GM19239 (cell line): ENCODE results near the gene SGK1.
"Not testable (repeated sequence)": the region's sequence is repeated elsewhere in the genome, so short reads cannot be mapped to it uniquely, and the experiment has no call there.

ENCODE experiments used
- DNase-seq: peaks from one replicate; pipeline ENCODE4 v3.0.0; 2011; ENCODE audit warnings: low spot score; ENCODE audit not compliant: insufficient read length
- FAIRE-seq: peaks from 2 replicates; lab custom pipeline; 2011; peaks lifted over from hg19 to GRCh38; lab: Jason Lieb, UNC

Gene SGK1

DNA sequence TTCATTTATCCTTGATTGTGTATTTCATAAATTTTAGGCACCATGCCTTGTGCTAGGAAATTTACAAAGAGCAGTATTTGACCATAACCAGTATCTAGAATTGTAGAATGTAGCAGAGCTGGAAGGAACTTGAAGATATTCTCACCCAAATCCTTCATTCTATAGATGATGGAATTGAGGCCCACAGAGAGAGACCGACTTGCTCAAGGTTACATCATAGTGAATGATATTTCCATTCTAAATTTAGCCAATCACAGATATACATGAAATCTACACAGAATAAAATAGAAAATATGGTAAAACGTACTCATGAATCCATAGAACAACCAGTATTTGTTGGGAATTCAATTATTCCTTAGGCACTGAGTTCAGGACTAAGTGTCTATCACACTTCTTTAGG, 10.9 kb upstream of the SGK1 start:
- no peak for FAIRE-seq
- no peak for DNase-seq

DNA sequence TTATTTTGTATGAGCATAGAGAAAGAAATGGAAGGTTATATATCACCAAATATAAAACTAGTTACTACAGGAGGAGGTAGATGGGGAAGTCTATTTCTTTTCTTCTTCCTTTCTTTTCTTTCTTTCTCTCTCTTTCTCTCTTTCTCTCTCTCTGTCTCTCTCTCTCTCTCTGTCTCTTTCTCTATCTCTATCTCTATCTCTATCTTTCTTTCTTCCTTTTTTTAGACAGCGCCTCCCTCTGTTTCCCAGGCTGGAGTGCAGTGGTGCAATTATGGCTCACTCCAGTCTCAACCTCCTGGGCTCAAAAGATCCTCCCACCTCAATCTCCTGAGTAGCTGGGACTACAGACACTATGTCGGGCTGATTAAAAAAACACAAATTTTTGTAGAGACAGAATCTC, 10.2 kb upstream of the SGK1 start:
- DNase-seq, result no peak
- FAIRE-seq, result no peak

DNA sequence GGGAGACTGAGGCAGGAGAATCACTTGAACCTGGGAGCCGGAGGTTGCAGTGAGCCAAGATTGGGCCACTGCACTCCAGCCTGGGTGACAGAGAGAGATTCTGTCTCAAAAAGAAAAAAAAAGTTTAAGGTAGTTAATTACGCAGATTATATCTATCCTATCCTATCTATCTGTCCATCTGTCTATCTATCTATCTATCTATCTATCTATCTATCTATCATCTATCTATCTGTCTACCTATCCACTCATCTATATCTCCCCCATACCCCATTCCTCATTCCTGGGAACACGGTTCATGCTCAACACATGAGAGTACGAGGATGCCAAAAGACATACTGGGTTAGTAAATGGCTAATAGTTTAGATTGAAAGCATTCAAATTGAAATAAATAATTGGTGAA, 8.3 kb upstream of the SGK1 start:
- DNase-seq, FAIRE-seq: not testable (repeated sequence)

DNA sequence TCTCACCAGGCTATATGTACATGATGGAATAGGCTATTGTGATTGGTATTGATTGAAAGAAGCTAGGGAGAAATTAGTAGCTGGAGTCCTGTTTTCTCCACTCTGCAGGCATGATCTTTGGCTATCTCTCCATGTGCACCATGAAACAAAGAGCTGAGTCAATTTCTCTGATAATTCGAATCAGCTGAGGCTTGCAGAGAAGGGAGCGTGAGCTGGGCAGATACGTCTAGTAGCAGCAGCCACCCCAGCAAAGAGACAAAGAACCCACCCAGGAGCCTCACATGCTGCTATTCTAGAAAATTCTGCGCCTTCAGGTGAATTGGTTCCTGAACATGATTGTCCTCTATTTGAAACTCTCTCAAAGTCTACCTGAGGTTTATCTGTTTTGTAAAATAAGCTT, 6.9 kb upstream of the SGK1 start:
- DNase-seq (no peak), FAIRE-seq (no peak)

DNA sequence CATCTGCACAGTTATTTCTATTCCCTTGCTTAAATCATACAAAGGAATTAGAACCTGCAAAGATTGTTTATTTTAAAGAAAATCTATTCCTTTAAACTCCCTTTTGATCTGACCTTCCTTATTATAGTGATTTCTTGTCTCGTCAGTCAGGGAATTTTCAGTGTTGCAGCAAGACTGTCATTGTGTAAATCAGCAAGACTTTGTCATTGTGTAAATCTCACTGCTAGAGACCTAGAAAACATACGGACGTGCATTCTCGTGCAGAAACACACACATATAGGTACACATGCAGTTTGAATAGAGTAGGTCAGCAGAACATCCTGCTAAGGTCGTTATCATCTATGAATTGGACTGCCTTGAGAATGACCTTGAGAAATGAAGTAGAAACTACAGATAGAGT, 6.2 kb upstream of the SGK1 start:
- FAIRE-seq (no peak), DNase-seq (no peak)

DNA sequence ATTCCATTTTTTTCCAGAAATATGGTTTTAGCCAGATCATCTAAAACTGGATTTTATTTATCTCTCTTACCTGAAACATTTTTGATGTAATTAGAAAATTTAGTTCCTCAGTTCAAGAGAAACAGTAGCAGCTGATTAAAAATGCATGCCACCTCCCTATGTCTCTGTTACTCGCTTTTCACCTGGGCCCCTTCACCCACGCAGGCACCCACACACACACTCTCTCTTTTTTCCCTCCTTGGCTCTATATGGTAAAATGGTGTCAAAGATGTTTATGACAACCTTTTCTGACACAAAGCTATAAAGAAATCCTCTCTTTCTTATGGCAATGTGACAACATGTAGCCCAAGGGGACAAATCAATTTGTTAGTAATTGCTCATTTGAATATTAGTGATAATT, 5.8 kb upstream of the SGK1 start:
- no peak for DNase-seq
- no peak for FAIRE-seq

DNA sequence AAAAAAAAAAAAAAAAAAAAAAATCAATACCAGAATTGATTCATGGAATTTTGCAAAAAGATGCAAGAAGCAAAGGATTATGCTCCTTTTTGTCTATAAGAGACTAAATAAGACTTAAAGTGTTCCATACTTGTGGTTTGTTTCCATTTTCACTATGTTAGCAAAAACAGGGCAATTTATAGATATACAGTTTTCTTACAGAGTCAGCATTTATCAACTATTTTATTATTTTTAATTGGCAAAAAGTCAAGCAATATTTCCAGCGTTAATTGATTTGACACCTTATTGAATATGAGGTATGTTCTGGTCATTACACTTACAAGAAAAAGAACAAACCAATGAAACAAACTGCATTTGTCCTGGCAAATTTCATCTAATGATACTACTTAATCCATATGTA, 5.4 kb upstream of the SGK1 start:
- no peak for FAIRE-seq
- DNase-seq, result no peak

DNA sequence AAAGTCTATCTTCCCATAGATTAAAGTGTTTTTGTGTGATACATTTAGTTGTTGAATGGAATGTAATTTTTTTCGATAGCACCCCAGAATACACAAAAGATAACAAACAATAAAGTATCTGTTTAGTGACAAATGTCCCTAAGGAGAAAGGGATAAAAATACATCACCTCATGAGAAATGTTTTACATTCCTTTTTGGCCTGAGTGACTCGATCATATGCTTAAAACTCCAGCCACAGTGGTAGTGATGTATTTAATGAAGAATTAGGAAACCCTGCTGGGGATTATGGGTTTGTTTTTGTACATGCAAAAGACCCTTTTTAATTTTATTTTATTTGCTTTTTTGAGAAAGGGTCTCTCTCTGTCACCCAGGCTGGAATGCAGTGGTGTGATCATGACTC, 4.3 kb upstream of the SGK1 start:
- no peak for FAIRE-seq
- DNase-seq, result no peak

DNA sequence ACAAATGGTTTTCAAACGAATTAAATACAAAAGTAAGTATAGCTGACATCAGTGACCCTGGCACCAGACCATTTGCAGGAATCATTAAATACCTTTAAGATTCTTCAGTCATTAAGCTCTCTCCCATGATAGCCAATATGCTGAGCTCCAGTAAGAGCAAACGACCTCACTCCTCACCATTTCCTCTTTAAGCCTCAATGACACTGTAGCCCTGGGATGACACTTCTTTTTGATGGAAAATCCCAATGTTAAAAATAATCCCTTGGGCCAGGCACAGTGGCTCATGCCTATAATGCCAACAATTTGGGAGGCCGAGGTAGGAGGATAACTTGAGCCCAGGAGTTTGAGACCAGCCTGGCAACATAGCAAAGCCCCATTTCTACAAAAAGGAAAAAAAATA, 3.3 kb upstream of the SGK1 start:
- FAIRE-seq, result no peak
- no peak for DNase-seq

DNA sequence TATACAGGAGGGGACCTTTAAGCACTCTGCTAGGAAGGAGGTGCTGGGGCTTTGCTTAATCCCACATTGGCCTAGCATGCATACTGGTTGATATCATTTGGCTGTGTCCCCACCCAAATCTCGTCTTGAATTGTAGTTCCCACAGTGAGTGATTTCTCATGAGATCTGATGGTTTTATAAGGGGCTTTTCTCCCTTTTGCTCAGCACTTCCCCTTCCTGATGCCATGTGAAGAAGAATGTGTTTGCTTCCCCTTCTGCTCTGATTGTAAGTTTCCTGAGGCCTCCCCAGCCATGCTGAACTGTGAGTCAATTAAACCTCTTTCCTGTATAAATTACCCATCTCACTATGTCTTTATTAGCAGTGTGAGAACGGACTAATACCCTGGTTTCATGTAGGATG, 1.8 kb upstream of the SGK1 start:
- DNase-seq, FAIRE-seq: not testable (repeated sequence)

DNA sequence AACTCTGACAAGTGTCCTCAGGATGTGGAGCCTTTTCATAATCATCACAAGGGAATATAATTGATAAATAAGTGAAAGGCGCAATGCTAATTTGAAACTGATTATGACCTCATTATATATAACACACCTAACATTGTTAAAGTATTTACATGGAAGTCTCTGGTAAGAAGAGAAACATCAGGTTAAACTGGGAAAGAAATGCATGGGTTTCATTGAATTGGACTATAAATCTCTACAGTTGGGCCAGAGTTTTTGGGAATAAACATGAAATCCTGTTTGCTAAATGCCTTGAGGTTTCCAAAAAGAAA, 1.0 kb upstream of the SGK1 start:
- DNase-seq (no peak), FAIRE-seq (no peak)

DNA sequence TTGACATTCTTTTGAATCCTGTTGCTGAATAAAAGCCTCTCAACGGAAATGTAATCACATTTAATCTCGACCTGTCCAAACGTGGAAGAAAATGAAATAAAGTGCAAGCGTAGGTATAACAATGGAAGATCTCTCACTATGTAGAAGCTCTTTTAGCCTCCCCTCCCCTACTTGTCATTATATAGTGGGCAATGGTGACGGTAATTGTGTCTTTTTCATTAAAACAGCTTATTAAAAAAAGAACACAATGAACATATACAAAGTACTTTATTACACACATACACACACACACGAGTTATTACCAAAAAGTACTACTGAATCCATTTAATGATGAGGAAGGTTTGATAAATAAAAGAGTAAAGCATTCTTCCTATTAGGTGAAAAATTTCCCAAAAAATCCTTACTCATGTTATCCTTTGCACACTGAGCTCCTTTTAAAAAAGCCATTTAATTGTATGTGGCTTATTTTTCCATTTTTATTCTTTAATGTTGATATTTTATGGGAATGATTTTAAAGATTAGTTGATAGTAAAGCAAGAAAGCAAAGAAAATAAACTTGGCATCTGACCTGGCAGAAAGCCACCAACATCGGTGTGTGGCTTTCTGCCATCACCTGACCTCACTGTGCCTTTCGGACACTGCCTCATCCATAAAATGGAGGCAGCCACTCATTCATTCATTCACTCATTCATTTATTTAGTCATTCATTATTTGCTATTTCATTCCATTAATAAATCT, 493 bp upstream of the SGK1 start:
- FAIRE-seq (no peak), DNase-seq (no peak)

DNA sequence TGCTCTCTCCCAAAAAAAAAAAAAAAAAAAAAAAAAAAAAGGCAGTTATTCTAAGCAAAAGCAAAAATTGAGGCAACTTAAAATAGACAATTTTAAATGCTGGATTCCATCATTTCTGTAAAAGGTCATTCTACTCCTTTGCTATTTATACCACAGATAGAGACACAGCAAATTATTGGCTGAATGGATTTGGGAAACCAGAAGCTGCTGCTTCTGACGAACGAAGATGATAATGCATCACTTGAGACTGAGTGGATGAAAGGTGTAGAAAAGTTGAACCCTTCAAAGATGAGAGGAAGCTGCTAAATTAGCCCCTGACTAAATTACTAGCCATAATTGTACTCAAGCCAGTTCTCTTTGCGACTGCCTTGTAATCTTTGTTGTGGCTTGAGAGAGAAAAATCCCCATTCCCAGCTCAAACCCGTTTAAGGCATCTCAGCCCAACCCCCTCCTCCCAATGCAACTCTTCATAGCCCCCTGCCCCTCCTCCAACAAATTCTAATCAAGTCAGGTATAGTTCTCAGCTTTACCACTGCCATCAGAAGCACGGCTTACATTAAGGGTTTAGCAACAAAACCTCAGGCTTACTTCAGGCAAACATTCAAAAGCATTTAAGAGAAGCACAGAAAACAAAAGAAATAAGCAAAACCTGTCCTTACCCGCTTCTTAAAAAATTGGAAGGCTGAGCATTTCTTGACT, 1.0 kb downstream of the SGK1 start:
- DNase-seq (no peak), FAIRE-seq (no peak)

DNA sequence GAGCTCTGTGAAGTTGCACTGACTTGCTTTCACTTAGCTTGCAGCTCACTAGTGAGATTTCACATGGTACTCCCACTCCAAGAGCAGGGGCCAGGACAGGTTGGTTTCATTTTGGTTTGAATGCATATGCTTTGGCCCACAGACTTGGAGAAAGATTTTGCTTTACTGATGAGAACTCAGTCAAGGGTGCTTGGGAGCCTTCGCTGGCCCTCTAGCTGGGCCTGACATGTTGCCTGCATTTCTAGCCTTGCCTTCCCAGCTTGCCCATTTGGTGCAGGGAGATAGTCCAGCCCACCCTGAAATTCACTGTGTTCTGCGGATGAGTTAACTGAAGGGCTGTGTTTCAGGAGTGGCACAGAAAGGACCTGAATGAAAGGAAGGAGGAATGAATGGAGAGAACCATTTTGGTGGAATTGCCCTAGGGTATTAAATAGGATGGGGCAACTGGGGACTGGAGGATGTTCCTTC, 1.9 kb downstream of the SGK1 start:
- no peak for DNase-seq
- no peak for FAIRE-seq

DNA sequence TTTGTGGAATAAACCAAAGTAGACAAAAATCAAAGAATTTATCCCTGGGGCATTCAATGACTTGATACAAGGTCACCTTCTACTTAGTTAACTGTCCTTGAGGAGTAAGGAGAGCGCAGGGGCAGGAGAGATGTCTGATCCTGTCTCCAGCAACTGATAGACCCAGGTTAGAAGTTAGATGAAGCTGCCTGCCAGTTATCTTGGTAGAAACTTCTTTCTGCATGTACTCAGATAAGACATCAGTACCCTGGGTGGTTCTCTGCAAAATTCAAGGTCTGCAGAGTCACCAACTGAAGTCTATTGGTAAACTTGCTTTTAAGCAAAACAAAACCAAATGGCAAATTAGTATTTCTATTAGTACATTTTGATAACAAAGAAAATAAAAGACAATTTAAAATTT, 2.7 kb downstream of the SGK1 start:
- FAIRE-seq (no peak), DNase-seq (no peak)

DNA sequence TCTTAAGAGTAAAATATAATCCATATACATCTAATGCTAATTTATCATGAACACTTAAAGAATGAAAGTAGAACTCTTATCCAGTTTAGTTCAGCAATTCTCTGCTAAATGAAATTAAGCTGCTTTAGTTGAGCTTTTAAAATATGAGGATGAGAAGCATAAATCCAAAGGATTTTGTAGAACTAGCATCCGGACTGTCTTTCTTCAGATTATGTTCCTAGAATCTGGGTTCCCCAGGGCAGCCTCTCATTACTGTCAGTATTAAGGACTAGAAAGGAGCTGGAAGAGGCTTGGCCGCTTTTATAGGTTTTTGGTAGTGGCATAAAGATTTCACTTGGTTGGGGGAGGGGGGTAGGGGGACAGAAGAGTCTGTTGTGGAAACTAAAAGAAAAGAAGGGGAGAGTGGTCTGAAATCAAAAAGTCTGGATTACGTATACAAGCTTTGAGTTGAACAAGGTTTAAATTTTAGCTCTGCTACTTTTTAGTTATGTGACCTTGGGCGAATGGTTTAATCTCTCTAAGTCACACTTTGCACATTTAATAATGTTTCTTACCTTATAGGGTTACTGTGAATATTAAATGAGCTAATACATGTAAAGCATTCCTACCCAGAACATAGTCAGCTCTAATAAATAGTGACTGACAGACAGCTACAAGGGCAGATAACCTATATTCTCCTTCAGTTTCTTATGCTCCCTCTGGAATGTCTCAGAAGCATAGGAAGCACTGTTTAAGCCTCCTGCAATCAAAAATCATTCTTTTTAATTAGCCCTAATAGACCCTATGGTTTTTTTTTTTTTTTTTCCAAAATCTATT, 3.7 kb downstream of the SGK1 start:
- no peak for FAIRE-seq
- DNase-seq, result no peak

DNA sequence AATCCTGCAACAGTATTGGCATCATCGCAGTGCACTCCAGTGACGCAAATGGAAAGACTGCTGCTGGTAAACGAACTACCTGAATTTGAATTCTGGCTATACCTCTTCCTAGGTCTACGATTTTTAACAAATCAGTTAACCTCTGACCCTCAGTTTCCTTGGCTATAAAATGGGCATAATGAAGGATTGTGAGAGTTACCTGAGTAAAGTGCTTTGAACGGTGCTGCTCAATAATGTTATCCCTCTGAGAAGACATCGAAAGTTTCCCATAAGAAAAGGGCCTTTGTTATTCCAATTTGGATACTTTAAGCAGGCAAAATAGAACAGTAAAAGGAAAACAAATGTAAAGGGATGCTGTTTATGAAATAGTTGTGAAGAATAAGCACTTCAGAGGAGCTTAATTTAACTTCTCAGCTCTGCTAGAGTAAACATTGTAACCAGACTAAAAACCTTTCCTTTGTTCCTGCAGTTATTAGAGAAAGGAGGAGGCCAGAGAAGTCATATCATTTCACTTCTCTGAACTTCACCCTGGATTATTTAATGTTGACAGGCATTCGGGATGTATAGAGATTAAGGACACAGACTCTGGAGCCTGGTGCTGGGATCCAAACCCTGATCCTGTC, 5.8 kb downstream of the SGK1 start:
- DNase-seq (no peak), FAIRE-seq (no peak)

DNA sequence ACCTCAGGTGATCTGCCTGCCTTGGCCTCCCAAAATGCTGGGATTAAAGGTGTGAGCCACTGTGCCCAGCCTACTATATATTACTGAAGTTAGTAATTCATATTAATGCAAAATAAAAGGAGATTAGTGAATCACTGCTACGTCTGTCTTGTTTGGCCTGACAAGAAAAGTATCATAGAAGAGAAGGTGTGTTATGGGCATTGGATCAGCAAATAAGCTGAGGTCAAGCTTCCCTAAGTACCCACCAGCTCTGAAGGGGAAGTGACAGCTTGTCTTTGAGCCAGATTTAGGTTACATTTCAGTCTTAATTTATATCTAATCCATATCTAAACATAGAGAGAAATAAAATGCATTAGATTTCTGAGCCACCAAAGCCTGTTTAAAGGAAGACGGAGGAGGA, 7.1 kb downstream of the SGK1 start:
- no peak for DNase-seq
- no peak for FAIRE-seq

DNA sequence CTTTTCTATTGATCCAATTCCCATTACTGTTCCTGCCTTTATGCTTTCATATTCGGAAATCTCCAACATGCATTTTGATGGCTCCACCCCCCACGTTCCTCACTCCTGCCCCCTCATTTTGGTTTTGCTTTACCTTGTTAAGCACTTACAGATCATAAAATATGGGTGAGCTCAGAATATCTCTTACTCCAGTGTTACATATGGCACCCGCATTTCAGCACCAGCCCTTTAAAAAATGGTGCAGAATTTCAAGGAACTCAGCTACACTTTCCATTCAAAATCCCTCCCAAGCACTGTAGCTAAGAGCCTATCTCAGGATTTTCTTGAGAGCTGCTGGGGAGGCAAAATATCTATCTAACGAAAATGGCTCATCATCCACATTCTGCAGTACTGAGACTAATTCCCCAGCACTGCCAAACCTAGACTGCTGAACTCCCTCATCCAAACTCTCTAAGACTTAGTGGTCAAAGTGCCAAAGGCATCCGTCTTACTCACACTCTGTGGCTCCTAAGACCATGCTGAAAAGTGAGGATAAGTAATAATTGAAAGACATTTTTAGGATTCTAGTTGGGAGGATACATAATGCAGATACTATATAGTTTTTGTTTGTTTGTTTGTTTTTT, 7.8 kb downstream of the SGK1 start:
- DNase-seq (no peak), FAIRE-seq (no peak)

DNA sequence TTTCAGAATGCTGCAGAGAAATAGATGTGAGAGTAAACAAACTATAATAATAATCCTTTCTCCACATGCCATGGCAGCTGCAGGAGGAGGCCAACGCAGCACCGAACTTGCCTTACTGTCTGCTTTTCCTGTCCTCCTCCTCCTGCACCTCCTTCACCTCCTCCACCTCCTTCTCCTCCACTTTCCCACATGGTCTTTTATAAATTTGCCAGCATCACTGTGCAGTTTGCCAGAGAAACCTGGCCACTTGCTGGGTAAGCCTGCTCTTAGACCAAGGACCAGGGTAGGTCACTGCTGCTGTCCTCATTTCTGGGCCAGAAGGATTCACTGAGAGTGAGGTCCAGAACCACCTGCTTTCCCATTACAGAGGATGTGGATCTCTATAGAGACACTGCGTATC, 8.7 kb downstream of the SGK1 start:
- DNase-seq (no peak), FAIRE-seq (no peak)
